ENCODE results near the gene FILIP1. TPM values are rescaled to one million over a fixed set of nuclear protein-coding genes. Genes with fewer than 3 reads are reported as not detected.
A peak's percentile ranks its signal among the peaks of the same experiment; 100 is the strongest.

The FILIP1 gene, protein sequence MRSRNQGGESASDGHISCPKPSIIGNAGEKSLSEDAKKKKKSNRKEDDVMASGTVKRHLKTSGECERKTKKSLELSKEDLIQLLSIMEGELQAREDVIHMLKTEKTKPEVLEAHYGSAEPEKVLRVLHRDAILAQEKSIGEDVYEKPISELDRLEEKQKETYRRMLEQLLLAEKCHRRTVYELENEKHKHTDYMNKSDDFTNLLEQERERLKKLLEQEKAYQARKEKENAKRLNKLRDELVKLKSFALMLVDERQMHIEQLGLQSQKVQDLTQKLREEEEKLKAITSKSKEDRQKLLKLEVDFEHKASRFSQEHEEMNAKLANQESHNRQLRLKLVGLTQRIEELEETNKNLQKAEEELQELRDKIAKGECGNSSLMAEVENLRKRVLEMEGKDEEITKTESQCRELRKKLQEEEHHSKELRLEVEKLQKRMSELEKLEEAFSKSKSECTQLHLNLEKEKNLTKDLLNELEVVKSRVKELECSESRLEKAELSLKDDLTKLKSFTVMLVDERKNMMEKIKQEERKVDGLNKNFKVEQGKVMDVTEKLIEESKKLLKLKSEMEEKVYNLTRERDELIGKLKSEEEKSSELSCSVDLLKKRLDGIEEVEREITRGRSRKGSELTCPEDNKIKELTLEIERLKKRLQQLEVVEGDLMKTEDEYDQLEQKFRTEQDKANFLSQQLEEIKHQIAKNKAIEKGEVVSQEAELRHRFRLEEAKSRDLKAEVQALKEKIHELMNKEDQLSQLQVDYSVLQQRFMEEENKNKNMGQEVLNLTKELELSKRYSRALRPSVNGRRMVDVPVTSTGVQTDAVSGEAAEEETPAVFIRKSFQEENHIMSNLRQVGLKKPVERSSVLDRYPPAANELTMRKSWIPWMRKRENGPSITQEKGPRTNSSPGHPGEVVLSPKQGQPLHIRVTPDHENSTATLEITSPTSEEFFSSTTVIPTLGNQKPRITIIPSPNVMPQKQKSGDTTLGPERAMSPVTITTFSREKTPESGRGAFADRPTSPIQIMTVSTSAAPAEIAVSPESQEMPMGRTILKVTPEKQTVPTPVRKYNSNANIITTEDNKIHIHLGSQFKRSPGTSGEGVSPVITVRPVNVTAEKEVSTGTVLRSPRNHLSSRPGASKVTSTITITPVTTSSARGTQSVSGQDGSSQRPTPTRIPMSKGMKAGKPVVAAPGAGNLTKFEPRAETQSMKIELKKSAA (N-terminal part only)
- total RNA-seq: 10 to 100 TPM; 16.7 to 31.7 (median 21.7) TPM

DNA sequence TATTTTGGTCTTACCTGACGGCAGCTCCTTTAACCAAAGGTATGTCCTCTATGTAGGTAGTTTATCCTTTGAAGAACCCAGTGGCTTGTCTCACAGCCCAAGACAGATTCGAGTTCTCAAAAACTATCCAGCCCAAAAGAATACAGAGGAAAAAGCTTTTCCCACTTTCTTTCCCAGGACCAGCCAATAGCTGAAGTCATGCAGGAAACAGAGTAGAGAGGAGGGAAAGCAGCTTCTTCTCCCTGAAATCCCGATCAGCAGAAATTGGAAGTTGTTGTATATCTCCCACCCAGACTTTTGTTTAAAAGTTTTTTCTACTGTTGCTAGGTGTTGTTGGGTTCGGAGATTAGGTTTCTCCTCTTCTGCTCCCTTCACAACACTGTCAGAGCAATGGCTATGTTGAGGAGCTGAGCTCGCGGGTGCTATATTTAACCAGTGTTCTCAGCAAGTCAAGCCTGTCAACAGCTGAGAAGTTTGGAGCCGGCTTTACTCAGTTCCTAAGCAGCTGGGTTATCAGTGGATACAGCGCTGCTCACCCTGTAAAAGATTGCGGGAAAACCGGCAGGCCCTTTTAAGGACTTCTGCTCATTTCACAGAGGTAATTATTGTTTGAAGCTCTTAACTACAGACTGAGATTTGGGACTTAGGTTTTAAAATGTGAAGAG lies at the start of gene FILIP1:
Gene FILIP1, minus strand, starts transcription at position 401 of the 665 bp plus-strand sequence. CDS start 78,828 bp downstream, outside the sequence.
- H3K27ac ChIP-seq: peak within 1 kb of the TSS; percentile 77 to 85 (median 80)

GRCh38 chr6:75543311-75543710 lies 49.7 kb upstream of the FILIP1 start:
- ATAC-seq (ENCODE audit: low FRiP score in 2 of 2): no peak
- Histone ChIP-seq H3K4me1 (peaks cover 0 to 8% (median 4%) of the 10 kb centered on the region in 4 donors), H3K27me3 (no peaks in the 10 kb centered on the region), H3K4me3 (no peak overlapping the region), H3K36me3 (no peaks in the 10 kb centered on the region), H3K9me3 (no peaks in the 10 kb centered on the region), H3K27ac (no peak overlapping the region)
- no peak for DNase-seq
- WGBS, 2 donors: 96 to 100% methylated on average over 2 of the region's 2 CpGs
- TF ChIP-seq POLR2A (IDR thresholded peaks at IDR 0.05): no peak
- TF ChIP-seq CTCF (IDR thresholded peaks at IDR 0.05): no peak
- TF ChIP-seq POLR2AphosphoS5 (IDR thresholded peaks at IDR 0.05): no peak
- TF ChIP-seq EP300 (IDR thresholded peaks at IDR 0.05): no peak

More for the DNA sequence above, at the start of gene FILIP1:
- WGBS, 2 donors: 17 to 31% methylated on average over 8 to 10 of the region's 10 CpGs
- DNase-seq: peak in 1 of 2 donors; percentile 74
- Histone ChIP-seq H3K27me3 (no peaks in the 10 kb centered on the region), H3K4me3 (peak within 1 kb of the TSS; percentile 5 to 46 (median 36)), H3K9me3 (no peaks in the 10 kb centered on the region), H3K36me3 (no peaks in the 10 kb centered on the region), H3K4me1 (peaks cover 0 to 8% (median 5%) of the 10 kb centered on the region in 4 donors)
- ATAC-seq (ENCODE audit: low FRiP score in 2 of 2): peak; percentile 82 to 90
- TF ChIP-seq CTCF (IDR thresholded peaks at IDR 0.05): no peak
- peak; percentile 7 to 72 for TF ChIP-seq POLR2AphosphoS5 (IDR thresholded peaks at IDR 0.05)
- TF ChIP-seq POLR2A (IDR thresholded peaks at IDR 0.05): peak in 2 of 4 donors; percentile 47 to 57

DNA sequence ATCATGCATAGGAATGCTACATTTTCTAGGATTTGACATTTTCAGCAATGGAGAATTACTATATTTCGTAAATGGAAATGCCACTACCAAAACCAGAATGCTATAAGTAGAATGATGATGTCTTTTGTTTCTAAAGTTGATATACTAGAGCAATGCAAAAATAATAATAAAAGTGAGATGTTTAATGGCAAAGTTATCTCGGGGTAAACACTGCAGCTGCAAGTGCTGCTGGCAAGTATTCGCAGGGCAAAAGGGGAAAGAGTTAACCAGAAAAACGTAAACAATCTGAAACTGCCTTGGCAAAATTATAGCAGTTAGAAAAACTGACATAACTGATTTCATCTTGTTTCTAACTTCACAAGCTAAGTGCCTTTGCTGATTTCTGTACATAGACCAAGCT lies 45.5 kb upstream of the FILIP1 start:
- no peak for ATAC-seq (ENCODE audit: low FRiP score in 2 of 2)
- TF ChIP-seq POLR2A (IDR thresholded peaks at IDR 0.05) (no peak), CTCF (IDR thresholded peaks at IDR 0.05) (no peak), POLR2AphosphoS5 (IDR thresholded peaks at IDR 0.05) (no peak), EP300 (IDR thresholded peaks at IDR 0.05) (no peak)
- no peak overlapping the region for H3K4me3 ChIP-seq
- no peaks in the 10 kb centered on the region for H3K27me3 ChIP-seq
- 56 to 73% methylated on average over 4 of the region's 4 CpGs for WGBS, 2 donors
- no peak for DNase-seq
- no peaks in the 10 kb centered on the region for H3K36me3 ChIP-seq
- no peaks in the 10 kb centered on the region for H3K9me3 ChIP-seq
- no peaks in the 10 kb centered on the region for H3K4me1 ChIP-seq
- H3K27ac ChIP-seq: no peak overlapping the region

DNA sequence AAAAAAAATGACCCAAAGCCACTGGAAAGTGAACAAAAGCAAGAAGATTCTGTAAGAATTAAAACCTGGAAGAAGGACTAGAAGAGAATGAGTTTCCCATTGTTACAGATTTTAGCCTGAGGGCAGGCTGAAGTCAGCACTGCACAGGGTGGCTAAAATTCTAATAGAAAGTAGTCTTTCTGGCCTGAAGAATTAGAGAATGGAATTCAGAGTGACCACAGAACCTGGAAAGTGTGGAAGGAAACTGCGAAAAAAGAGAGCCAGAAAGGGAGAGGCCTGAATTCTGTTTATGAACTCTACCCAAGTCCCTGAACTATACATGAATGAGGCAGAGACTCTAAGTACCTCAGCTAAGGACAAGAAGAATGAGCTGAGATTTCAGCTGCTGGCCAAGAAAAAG lies 38.9 kb upstream of the FILIP1 start:
- Histone ChIP-seq H3K4me1 (peaks cover 0 to 10% (median 0%) of the 10 kb centered on the region in 4 donors), H3K27me3 (no peaks in the 10 kb centered on the region), H3K4me3 (no peak overlapping the region), H3K9me3 (no peaks in the 10 kb centered on the region), H3K27ac (no peak overlapping the region), H3K36me3 (no peaks in the 10 kb centered on the region)
- 57 to 78% methylated on average over 1 of the region's 1 CpG for WGBS, 2 donors
- DNase-seq (no peak), ATAC-seq (ENCODE audit: low FRiP score in 2 of 2) (no peak)
- no peak for TF ChIP-seq POLR2AphosphoS5 (IDR thresholded peaks at IDR 0.05)
- no peak for TF ChIP-seq POLR2A (IDR thresholded peaks at IDR 0.05)
- TF ChIP-seq CTCF (IDR thresholded peaks at IDR 0.05): no peak
- no peak for TF ChIP-seq EP300 (IDR thresholded peaks at IDR 0.05)

Data from upper lobe of left lung (tissue), 6 donors.